HepG2 (cell line): ENCODE data around the gene BIRC6. TPM values are rescaled to one million over a fixed set of nuclear protein-coding genes. Genes with fewer than 3 reads are reported as not detected.

Experiments
- ERF ChIP-seq: IDR thresholded peaks from 2 replicates; pipeline ENCODE4 v1.6.1; 2018; ENCODE audit warnings: missing biosample characterization, missing genetic modification reagents
- MBNL3 ChIP-seq: fragments of 250-450 bp; sonication (Bioruptor Pico); conservative IDR thresholded peaks from 2 replicates; pipeline ENCODE4 v1.8.0; 2022; ENCODE audit warnings: mild to moderate bottlenecking, inconsistent platforms
- PHF8 ChIP-seq: sonication (generic); formaldehyde crosslinking; IDR thresholded peaks from 2 replicates; pipeline ENCODE4 v1.5.0; 2020; ENCODE audit warnings: missing genetic modification reagents
- SMAD1 ChIP-seq: sonication (generic); formaldehyde crosslinking; IDR thresholded peaks from 2 replicates; pipeline ENCODE4 v1.4.0; 2020; ENCODE audit warnings: missing genetic modification reagents, low read depth, mild to moderate bottlenecking, borderline replicate concordance
- SP140L ChIP-seq: sonication (generic); formaldehyde crosslinking; IDR thresholded peaks from 2 replicates; pipeline ENCODE4 v1.4.0; 2020; ENCODE audit warnings: missing genetic modification reagents, borderline replicate concordance
- ZNF205 ChIP-seq: IDR thresholded peaks from 2 replicates; pipeline ENCODE4 v1.6.1; 2018; ENCODE audit warnings: missing biosample characterization, missing genetic modification reagents
- ZNF367 ChIP-seq: sonication (generic); formaldehyde crosslinking; IDR thresholded peaks from 2 replicates; pipeline ENCODE4 v1.4.0; 2020; ENCODE audit warnings: missing genetic modification reagents, borderline replicate concordance
- ZZZ3 ChIP-seq: sonication (generic); formaldehyde crosslinking; IDR thresholded peaks from 2 replicates; pipeline ENCODE4 v1.4.0; 2020; ENCODE audit warnings: missing genetic modification reagents, mild to moderate bottlenecking, borderline replicate concordance
- polyA plus RNA-seq, 8 experiments: library from polyadenylated mRNA; depleted of rRNA in 3 of 8; stranded (reverse) in 7 of 8; unstranded in 1 of 8; fragments of >200 nt; fragmentation: Illumina TruSeq in 4 of 8; extraction: Trizol in 4 of 8; gene quantifications; 2 replicates each; pipeline versions ENCODE4 v1.2.1 to v1.2.3, GENCODE V29; 2011 to 2016; ENCODE audit warnings: low read depth in 4 of 8, missing spikeins in 1 of 8, mixed read lengths in 1 of 8; ENCODE audit not compliant: insufficient read depth in 1 of 8
- total RNA-seq, 5 experiments: library from RNA; depleted of rRNA; stranded (reverse); fragments of >200 nt; fragmentation: Illumina TruSeq; extraction: Trizol; gene quantifications; 2 replicates each; pipeline ENCODE4 v1.2.3, GENCODE V29; 2016; ENCODE audit warnings: low read depth in 1 of 5
- TF ChIP-seq, protein P1 (sequence below): sonication (generic); formaldehyde crosslinking; IDR thresholded peaks from 2 replicates; pipeline ENCODE4 v1.5.1; 2020; ENCODE audit warnings: mild to moderate bottlenecking, missing genetic modification reagents, moderate library complexity
- TF ChIP-seq, protein P2 (sequence below): sonication (generic); formaldehyde crosslinking; IDR thresholded peaks from 2 replicates; pipeline ENCODE4 v1.5.0; 2020; ENCODE audit warnings: missing genetic modification reagents
- TF ChIP-seq, protein P3 (sequence below): sonication (generic); formaldehyde crosslinking; IDR thresholded peaks from 2 replicates; pipeline ENCODE4 v1.4.0; 2020; ENCODE audit warnings: missing genetic modification reagents, borderline replicate concordance
- TF ChIP-seq, protein P4 (sequence below): sonication (generic); formaldehyde crosslinking; IDR thresholded peaks from 2 replicates; pipeline ENCODE4 v1.5.0; 2020; ENCODE audit warnings: missing genetic modification reagents, mild to moderate bottlenecking, borderline replicate concordance
- TF ChIP-seq, protein P5 (sequence below): sonication (generic); formaldehyde crosslinking; IDR thresholded peaks from 2 replicates; pipeline ENCODE4 v1.4.0; 2020; ENCODE audit warnings: mild to moderate bottlenecking, missing genetic modification reagents
- TF ChIP-seq, protein P6 (sequence below): sonication (generic); formaldehyde crosslinking; IDR thresholded peaks from 2 replicates; pipeline ENCODE4 v1.4.0; 2020; ENCODE audit warnings: mild to moderate bottlenecking, missing genetic modification reagents

BIRC6 gene
- total and polyA plus RNA-seq, 2 of the 13 experiments (the other 11 are each of a cell fraction or from before 2014, with no cell fraction given) = 65.6 to 120 TPM

DNA sequence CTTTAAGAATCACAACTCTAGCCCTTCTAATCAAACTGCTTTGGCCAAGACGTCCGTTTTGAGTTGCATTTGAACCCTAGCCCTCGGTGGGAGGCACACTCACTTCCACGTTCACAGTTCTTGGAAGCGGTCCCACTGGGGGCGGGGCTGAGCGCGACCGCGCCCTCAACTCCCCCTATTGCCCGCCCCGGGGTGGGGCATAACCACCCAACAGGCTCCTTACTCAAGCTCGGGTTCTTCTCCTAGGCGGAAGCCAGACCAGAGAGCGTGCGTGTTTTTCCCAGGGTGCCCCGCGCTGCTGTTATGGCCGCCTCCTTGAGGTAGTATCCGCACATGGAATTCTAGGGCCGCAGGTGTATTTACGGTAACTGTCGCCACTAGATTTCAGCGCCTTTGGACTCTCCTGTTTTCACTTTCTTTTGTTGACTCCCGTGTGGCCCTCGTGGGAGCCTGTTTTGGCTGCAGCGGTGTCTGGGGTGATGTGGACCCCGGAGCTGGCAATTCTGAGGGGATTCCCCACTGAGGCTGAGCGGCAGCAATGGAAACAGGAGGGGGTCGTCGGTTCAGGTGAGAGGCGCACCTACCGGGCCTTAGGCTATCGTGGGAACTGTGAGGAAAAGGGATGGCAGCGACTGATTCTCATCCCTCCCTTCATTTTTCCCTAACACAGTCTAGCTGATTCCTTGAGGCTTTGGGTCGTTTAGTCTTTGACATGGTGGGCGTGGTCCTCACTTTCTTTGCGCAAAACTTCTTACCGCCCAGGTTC is 271.2 kb downstream of the BIRC6 start, which contains the start of gene TTC27 (continued):
- TF ChIP-seq ZNF205 (CRISPR knock-in tag) = peak; percentile 86
- TF ChIP-seq, protein P1, sequence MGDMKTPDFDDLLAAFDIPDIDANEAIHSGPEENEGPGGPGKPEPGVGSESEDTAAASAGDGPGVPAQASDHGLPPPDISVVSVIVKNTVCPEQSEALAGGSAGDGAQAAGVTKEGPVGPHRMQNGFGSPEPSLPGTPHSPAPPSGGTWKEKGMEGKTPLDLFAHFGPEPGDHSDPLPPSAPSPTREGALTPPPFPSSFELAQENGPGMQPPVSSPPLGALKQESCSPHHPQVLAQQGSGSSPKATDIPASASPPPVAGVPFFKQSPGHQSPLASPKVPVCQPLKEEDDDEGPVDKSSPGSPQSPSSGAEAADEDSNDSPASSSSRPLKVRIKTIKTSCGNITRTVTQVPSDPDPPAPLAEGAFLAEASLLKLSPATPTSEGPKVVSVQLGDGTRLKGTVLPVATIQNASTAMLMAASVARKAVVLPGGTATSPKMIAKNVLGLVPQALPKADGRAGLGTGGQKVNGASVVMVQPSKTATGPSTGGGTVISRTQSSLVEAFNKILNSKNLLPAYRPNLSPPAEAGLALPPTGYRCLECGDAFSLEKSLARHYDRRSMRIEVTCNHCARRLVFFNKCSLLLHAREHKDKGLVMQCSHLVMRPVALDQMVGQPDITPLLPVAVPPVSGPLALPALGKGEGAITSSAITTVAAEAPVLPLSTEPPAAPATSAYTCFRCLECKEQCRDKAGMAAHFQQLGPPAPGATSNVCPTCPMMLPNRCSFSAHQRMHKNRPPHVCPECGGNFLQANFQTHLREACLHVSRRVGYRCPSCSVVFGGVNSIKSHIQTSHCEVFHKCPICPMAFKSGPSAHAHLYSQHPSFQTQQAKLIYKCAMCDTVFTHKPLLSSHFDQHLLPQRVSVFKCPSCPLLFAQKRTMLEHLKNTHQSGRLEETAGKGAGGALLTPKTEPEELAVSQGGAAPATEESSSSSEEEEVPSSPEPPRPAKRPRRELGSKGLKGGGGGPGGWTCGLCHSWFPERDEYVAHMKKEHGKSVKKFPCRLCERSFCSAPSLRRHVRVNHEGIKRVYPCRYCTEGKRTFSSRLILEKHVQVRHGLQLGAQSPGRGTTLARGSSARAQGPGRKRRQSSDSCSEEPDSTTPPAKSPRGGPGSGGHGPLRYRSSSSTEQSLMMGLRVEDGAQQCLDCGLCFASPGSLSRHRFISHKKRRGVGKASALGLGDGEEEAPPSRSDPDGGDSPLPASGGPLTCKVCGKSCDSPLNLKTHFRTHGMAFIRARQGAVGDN (CRISPR knock-in tag) = peak; percentile 96
- TF ChIP-seq, protein P2, sequence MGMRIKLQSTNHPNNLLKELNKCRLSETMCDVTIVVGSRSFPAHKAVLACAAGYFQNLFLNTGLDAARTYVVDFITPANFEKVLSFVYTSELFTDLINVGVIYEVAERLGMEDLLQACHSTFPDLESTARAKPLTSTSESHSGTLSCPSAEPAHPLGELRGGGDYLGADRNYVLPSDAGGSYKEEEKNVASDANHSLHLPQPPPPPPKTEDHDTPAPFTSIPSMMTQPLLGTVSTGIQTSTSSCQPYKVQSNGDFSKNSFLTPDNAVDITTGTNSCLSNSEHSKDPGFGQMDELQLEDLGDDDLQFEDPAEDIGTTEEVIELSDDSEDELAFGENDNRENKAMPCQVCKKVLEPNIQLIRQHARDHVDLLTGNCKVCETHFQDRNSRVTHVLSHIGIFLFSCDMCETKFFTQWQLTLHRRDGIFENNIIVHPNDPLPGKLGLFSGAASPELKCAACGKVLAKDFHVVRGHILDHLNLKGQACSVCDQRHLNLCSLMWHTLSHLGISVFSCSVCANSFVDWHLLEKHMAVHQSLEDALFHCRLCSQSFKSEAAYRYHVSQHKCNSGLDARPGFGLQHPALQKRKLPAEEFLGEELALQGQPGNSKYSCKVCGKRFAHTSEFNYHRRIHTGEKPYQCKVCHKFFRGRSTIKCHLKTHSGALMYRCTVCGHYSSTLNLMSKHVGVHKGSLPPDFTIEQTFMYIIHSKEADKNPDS (CRISPR knock-in tag) = peak; percentile 76; the same call in 1 of the 2 replicates
- TF ChIP-seq, protein P3, sequence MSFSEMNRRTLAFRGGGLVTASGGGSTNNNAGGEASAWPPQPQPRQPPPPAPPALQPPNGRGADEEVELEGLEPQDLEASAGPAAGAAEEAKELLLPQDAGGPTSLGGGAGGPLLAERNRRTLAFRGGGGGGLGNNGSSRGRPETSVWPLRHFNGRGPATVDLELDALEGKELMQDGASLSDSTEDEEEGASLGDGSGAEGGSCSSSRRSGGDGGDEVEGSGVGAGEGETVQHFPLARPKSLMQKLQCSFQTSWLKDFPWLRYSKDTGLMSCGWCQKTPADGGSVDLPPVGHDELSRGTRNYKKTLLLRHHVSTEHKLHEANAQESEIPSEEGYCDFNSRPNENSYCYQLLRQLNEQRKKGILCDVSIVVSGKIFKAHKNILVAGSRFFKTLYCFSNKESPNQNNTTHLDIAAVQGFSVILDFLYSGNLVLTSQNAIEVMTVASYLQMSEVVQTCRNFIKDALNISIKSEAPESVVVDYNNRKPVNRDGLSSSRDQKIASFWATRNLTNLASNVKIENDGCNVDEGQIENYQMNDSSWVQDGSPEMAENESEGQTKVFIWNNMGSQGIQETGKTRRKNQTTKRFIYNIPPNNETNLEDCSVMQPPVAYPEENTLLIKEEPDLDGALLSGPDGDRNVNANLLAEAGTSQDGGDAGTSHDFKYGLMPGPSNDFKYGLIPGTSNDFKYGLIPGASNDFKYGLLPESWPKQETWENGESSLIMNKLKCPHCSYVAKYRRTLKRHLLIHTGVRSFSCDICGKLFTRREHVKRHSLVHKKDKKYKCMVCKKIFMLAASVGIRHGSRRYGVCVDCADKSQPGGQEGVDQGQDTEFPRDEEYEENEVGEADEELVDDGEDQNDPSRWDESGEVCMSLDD (CRISPR knock-in tag) = no peak
- TF ChIP-seq, protein P4, sequence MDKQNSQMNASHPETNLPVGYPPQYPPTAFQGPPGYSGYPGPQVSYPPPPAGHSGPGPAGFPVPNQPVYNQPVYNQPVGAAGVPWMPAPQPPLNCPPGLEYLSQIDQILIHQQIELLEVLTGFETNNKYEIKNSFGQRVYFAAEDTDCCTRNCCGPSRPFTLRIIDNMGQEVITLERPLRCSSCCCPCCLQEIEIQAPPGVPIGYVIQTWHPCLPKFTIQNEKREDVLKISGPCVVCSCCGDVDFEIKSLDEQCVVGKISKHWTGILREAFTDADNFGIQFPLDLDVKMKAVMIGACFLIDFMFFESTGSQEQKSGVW (CRISPR knock-in tag) = no peak
- no peak for TF ChIP-seq ZNF367 (CRISPR knock-in tag)
- TF ChIP-seq, protein P5, sequence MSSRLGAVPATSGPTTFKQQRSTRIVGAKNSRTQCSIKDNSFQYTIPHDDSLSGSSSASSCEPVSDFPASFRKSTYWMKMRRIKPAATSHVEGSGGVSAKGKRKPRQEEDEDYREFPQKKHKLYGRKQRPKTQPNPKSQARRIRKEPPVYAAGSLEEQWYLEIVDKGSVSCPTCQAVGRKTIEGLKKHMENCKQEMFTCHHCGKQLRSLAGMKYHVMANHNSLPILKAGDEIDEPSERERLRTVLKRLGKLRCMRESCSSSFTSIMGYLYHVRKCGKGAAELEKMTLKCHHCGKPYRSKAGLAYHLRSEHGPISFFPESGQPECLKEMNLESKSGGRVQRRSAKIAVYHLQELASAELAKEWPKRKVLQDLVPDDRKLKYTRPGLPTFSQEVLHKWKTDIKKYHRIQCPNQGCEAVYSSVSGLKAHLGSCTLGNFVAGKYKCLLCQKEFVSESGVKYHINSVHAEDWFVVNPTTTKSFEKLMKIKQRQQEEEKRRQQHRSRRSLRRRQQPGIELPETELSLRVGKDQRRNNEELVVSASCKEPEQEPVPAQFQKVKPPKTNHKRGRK (CRISPR knock-in tag) = no peak
- peak; percentile 93 for TF ChIP-seq PHF8
- no peak for TF ChIP-seq MBNL3
- TF ChIP-seq SMAD1 = no peak
- TF ChIP-seq ZZZ3 (CRISPR knock-in tag) = no peak
- TF ChIP-seq SP140L = 0 out of 2 replicates have a peak, but pooled peaks have one; percentile 39
- TF ChIP-seq, protein P6, sequence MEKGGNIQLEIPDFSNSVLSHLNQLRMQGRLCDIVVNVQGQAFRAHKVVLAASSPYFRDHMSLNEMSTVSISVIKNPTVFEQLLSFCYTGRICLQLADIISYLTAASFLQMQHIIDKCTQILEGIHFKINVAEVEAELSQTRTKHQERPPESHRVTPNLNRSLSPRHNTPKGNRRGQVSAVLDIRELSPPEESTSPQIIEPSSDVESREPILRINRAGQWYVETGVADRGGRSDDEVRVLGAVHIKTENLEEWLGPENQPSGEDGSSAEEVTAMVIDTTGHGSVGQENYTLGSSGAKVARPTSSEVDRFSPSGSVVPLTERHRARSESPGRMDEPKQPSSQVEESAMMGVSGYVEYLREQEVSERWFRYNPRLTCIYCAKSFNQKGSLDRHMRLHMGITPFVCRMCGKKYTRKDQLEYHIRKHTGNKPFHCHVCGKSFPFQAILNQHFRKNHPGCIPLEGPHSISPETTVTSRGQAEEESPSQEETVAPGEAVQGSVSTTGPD (CRISPR knock-in tag) = peak; percentile 47; the same call in 1 of the 2 replicates
- TF ChIP-seq ERF (CRISPR knock-in tag) = peak; percentile 71
